Measurements from ENCODE around the gene RBM20. TPM values are rescaled to one million over a fixed set of nuclear protein-coding genes. Genes with fewer than 3 reads are reported as not detected.
"Not testable (repeated sequence)": the region's sequence is repeated elsewhere in the genome, so short reads cannot be mapped to it uniquely, and the experiment has no call there.

RBM20 gene
- total and polyA plus RNA-seq, 5 donors, result 34.3 to 92.0 (median 66.6) TPM

DNA sequence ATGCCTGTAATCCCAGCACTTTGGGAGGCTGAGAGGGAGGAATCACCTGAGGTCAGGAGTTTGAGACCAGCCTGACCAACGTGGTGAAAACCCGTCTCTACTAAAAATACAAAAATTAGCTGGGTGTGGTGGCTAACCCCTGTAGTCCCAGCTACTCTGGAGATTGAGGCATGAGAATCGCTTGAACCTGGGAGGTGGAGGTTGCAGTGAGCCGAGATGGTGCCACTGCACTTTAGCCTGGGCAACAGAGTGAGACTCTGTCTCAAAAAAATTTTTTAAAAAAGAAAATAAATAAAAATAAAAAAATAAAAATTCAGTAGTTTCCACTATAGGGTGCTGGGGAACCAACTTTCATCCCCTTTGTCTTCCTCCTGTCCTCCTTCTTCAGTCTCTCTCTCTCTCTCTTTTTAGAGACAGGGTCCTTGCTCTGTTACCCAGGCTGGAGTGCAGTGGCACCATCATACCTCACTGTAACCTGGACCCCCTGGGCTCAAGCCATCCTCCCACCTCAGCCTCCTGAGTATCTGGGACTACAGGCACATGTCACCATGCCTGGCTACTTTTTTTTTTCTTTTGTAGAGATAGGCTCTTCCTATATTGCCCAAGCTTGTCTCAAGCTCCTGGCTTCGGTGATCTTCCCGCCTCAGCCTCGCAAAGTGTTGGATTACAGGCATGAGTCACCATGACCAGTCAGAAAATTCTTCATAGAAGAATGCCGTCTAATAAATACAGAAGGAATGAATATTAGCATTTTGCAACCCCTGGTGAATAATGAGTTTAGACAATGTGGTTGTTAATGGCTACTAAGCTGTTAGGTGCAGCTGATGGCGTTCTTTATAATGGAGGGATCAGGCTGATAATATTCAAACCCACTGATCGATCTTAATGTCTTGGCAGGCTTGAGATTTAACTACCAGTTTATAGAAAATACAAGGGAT lies 20.6 kb downstream of the RBM20 start:
- H3K9me3 ChIP-seq (ENCODE audit: control insufficient read depth, low read length), result no peaks in the 10 kb centered on the region
- H3K27me3 ChIP-seq (ENCODE audit: control insufficient read depth, insufficient read depth), result no peaks in the 10 kb centered on the region
- no peak for ATAC-seq
- no peak overlapping the region for H3K4me3 ChIP-seq (ENCODE audit: low read length)
- peaks cover 4% of the 10 kb centered on the region for H3K4me1 ChIP-seq (ENCODE audit: control insufficient read depth, insufficient read depth, low read length)
- peak overlapping the region; percentile 80 for H3K27ac ChIP-seq (ENCODE audit: low read length)
- no peak for DNase-seq
- intact Hi-C loops (cut with DNase I), result no loop called here
- 63% methylated on average over 10 of the region's 10 CpGs for WGBS

DNA sequence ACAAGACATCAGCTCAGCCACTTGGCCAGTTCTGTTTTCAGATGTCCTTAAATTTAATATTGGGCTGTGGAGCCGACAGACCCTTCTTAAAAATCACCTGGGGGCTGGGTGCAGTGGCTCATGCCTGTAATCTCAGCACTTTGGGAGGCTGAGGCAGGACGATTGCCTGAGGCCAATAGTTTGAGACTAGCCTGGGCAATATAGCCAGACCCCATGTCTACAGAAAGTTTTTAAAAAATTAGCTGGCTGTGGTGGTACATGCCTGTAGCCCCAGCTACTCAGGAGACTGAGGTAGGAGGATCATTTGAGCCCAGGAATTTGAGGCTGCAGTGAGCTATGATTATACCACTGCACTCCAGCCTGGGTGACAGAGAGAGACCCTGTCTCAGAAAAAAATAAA lies 22.1 kb downstream of the RBM20 start:
- H3K27me3 ChIP-seq (ENCODE audit: control insufficient read depth, insufficient read depth); intact Hi-C loops (cut with DNase I); DNase-seq; H3K9me3 ChIP-seq (ENCODE audit: control insufficient read depth, low read length); H3K4me3 ChIP-seq (ENCODE audit: low read length); H3K4me1 ChIP-seq (ENCODE audit: control insufficient read depth, insufficient read depth, low read length); ATAC-seq: not testable (repeated sequence)
- peak overlapping the region; percentile 75 for H3K27ac ChIP-seq (ENCODE audit: low read length)
- 50% methylated on average over 2 of the region's 2 CpGs for WGBS

DNA sequence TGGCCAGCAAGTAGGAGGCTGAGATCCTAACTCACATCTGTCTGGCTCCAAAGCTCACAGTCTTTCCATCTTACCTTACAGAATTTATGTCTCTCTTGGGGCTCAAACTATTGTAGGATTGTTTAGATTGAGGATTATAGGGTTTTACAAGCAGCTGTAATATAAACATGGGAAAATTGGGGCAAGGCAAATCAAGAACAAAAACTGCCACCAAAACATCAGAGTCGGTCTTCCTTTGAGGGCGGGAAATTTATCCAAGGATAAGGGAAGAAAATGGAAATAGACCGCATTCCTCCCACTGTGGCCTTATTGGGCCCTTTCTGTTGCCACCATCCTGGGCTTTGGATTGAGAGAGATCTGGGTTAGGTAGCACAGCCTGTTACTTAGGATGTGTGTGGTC lies 22.5 kb downstream of the RBM20 start:
- 80% methylated on average over 3 of the region's 3 CpGs for WGBS
- intact Hi-C loops (cut with DNase I), result no loop called here
- Histone ChIP-seq H3K27ac (ENCODE audit: low read length) (peak overlapping the region; percentile 96), H3K4me3 (ENCODE audit: low read length) (no peak overlapping the region), H3K9me3 (ENCODE audit: control insufficient read depth, low read length) (no peaks in the 10 kb centered on the region), H3K27me3 (ENCODE audit: control insufficient read depth, insufficient read depth) (no peaks in the 10 kb centered on the region), H3K4me1 (ENCODE audit: control insufficient read depth, insufficient read depth, low read length) (peaks cover 4% of the 10 kb centered on the region)
- no peak for DNase-seq
- ATAC-seq, result no peak

DNA sequence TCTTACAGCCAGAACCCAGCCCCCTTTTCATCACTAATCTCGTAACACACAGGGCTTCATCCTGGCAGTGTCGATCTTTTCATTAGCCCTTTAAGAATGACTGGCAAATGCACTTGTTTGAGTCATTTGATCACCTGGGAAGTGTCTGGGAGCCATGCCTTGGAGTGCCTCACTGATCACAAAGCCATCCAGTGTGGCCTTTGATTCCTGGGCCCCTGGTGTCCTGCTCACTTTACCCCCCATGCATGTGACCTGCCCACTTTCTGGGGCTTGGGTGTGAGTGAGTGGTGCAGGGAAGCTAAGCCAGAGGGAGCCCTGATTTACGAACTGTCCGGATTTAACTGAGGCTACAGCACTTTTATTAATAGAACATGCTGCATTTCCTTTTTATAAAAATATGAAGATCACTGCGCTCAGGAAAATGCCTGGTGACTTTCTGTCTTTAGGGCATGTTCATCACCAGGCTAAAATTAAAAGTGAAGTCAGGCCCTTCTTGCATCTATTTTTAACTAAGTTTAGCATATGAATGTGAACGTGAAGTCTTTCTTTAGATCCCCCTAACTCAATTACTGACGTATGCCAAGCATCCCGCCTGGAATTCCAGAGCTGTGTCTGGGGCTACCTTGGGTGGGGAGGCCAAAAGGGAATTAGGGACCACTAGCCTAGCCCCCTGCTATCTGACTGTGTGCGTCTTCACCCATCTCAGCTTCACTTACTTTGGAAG lies 23.6 kb downstream of the RBM20 start:
- H3K4me3 ChIP-seq (ENCODE audit: low read length), result no peak overlapping the region
- WGBS, result 44% methylated on average over 9 of the region's 9 CpGs
- peak; percentile 15 to 23 for ATAC-seq

DNA sequence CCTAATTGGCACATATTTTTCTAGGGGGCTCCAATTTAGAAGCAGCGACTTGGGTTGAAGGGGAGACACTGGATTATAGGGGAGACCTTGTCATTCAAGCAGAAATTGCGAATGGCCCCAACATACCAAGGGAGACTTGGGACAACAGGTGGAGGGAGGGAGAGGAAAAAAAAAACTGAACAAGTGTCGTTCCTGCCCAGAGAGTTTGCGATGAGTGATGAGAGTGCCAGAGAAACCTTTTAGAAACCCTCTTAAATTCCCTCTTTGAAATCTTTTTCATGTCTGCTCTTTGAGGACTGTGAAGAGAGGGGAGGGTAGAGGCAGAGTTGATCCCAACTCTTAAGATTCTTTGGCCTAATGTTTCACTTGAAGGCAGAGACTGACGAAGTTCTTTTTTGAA lies 24.3 kb downstream of the RBM20 start:
- intact Hi-C loops (cut with DNase I), result no loop called here
- Histone ChIP-seq H3K4me3 (ENCODE audit: low read length) (no peak overlapping the region), H3K4me1 (ENCODE audit: control insufficient read depth, insufficient read depth, low read length) (peaks cover 4% of the 10 kb centered on the region), H3K27me3 (ENCODE audit: control insufficient read depth, insufficient read depth) (no peaks in the 10 kb centered on the region), H3K27ac (ENCODE audit: low read length) (peak overlapping the region; percentile 91), H3K9me3 (ENCODE audit: control insufficient read depth, low read length) (no peaks in the 10 kb centered on the region)
- ATAC-seq (no peak), DNase-seq (no peak)
- 61% methylated on average over 5 of the region's 5 CpGs for WGBS

More for the DNA sequence above, 23.6 kb downstream of the RBM20 start:
- H3K9me3 ChIP-seq (ENCODE audit: control insufficient read depth, low read length), result no peaks in the 10 kb centered on the region
- peaks cover 4% of the 10 kb centered on the region for H3K4me1 ChIP-seq (ENCODE audit: control insufficient read depth, insufficient read depth, low read length)
- DNase-seq, result no peak
- intact Hi-C loops (cut with DNase I), result no loop called here
- peak overlapping the region; percentile 96 for H3K27ac ChIP-seq (ENCODE audit: low read length)
- no peaks in the 10 kb centered on the region for H3K27me3 ChIP-seq (ENCODE audit: control insufficient read depth, insufficient read depth)

DNA sequence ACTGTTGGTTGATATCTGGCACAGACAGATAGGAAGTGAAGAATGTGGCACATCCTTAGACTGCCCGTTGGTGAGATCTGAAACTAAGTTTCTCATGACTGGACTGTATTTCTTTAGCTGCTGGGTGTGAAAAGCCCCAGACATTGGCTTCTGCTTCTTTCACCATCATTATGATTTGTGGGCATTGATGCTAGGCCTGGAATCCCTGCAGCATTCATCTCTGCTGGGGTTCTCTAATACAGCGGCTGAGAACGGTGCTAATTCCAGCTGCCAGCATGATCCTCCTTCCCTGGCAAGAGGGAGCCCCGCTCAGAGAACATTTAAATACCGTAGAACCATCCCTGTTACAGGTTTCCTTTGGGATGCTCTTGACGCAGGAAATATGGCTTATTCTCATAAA lies 26.2 kb downstream of the RBM20 start:
- 69% methylated on average over 6 of the region's 6 CpGs for WGBS
- H3K9me3 ChIP-seq (ENCODE audit: control insufficient read depth, low read length), result no peaks in the 10 kb centered on the region
- DNase-seq (no peak), ATAC-seq (no peak)
- peak overlapping the region; percentile 90 for H3K27ac ChIP-seq (ENCODE audit: low read length)
- H3K4me1 ChIP-seq (ENCODE audit: control insufficient read depth, insufficient read depth, low read length), result peaks cover 4% of the 10 kb centered on the region
- H3K27me3 ChIP-seq (ENCODE audit: control insufficient read depth, insufficient read depth), result no peaks in the 10 kb centered on the region
- no peak overlapping the region for H3K4me3 ChIP-seq (ENCODE audit: low read length)
- intact Hi-C loops (cut with DNase I), result no loop called here

DNA sequence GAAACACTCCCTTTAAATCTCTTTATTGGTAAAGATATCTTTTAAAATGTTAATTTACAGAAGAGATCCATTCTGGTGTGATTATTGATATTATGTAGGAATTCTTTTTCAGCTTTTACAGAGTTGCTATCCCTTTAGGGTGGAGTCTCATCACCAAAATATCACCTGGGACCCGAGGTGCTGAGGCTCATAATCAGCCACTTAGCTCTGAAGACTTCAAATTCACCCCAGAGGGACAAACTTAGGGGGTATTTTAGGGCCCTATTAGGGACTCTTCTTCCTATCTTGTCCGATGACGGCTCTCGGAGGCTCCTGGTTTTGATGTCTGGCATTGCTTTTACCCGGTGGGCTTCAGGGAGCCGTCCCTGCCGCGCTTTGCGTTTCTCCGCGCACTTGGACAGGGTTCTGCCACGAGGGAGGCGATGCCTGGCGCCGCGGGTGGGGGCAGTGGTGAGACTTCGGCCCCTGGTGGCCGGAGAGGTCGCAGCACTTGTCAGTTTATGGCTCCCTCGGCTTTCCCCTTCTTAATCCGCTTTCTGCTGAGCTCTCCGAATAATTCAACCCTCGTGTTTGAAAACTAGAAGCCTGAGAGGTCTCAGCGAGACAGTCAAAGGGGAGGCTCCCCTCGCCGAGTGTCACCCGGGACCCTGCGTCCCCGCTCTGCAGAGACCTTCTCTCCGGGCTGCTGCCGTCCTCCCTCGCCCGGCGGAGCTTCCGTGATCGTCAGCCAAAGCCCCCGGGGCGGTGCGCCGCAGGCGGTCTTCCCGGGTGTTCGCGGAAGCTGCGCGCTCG lies 27.8 kb downstream of the RBM20 start:
- intact Hi-C loops (cut with DNase I), result no loop called here
- DNase-seq, result peak; percentile 79 to 88 (median 88)
- peak overlapping the region; percentile 78 for H3K27ac ChIP-seq (ENCODE audit: low read length)
- no peaks in the 10 kb centered on the region for H3K27me3 ChIP-seq (ENCODE audit: control insufficient read depth, insufficient read depth)
- peaks cover 6% of the 10 kb centered on the region for H3K4me1 ChIP-seq (ENCODE audit: control insufficient read depth, insufficient read depth, low read length)
- no peaks in the 10 kb centered on the region for H3K9me3 ChIP-seq (ENCODE audit: control insufficient read depth, low read length)
- 1% methylated on average over 47 of the region's 47 CpGs for WGBS
- peak; percentile 90 to 95 for ATAC-seq
- peak overlapping the region; percentile 59 for H3K4me3 ChIP-seq (ENCODE audit: low read length)

DNA sequence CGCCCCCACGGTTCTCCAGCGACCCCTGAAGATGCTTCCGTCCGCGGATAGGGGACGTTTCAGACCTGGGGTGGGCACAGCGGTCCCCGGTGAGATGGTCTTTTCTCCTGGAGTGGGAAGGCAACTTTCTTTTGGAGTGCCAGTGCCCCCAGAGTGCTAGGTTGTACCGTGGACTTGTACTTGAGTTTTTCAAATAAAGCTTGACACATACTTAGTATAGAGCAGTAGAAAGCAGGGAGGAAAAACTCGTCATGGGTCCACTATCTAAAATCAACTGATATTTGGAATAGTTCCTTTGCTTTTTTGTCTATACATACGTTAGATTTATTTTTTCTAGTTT lies 28.4 kb downstream of the RBM20 start:
- H3K4me1 ChIP-seq (ENCODE audit: control insufficient read depth, insufficient read depth, low read length), result peaks cover 4% of the 10 kb centered on the region
- ATAC-seq (peak; percentile 32 to 53), DNase-seq (no peak)
- H3K9me3 ChIP-seq (ENCODE audit: control insufficient read depth, low read length), result no peaks in the 10 kb centered on the region
- intact Hi-C loops (cut with DNase I), result no loop called here
- peak overlapping the region; percentile 78 for H3K27ac ChIP-seq (ENCODE audit: low read length)
- H3K27me3 ChIP-seq (ENCODE audit: control insufficient read depth, insufficient read depth), result no peaks in the 10 kb centered on the region
- WGBS, result 5% methylated on average over 12 of the region's 12 CpGs
- peak overlapping the region; percentile 59 for H3K4me3 ChIP-seq (ENCODE audit: low read length)

DNA sequence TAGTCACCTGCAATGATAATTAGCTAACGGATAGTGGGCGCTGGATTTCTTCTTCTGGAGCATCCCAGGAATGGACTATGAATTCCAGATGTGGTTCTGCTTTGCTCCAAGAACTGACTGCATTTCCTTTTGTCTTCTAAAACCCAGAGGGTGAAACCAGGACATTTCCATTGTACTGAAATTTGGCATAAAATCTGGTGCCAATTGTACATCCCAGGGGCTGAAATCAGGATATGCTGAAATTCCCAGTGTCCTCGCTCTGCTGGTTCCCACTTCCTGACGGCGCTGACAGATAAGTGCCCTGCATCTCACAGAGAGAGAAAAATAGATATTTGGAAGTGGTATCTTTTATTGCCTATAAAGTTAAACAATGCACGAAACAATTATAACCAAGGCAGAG lies 31.9 kb downstream of the RBM20 start:
- Histone ChIP-seq H3K9me3 (ENCODE audit: control insufficient read depth, low read length) (no peaks in the 10 kb centered on the region), H3K27me3 (ENCODE audit: control insufficient read depth, insufficient read depth) (no peaks in the 10 kb centered on the region), H3K4me3 (ENCODE audit: low read length) (no peak overlapping the region), H3K4me1 (ENCODE audit: control insufficient read depth, insufficient read depth, low read length) (peaks cover 5% of the 10 kb centered on the region), H3K27ac (ENCODE audit: low read length) (no peak overlapping the region)
- ATAC-seq (no peak), DNase-seq (no peak)
- intact Hi-C loops (cut with DNase I), result no loop called here
- 35% methylated on average over 6 of the region's 6 CpGs for WGBS

DNA sequence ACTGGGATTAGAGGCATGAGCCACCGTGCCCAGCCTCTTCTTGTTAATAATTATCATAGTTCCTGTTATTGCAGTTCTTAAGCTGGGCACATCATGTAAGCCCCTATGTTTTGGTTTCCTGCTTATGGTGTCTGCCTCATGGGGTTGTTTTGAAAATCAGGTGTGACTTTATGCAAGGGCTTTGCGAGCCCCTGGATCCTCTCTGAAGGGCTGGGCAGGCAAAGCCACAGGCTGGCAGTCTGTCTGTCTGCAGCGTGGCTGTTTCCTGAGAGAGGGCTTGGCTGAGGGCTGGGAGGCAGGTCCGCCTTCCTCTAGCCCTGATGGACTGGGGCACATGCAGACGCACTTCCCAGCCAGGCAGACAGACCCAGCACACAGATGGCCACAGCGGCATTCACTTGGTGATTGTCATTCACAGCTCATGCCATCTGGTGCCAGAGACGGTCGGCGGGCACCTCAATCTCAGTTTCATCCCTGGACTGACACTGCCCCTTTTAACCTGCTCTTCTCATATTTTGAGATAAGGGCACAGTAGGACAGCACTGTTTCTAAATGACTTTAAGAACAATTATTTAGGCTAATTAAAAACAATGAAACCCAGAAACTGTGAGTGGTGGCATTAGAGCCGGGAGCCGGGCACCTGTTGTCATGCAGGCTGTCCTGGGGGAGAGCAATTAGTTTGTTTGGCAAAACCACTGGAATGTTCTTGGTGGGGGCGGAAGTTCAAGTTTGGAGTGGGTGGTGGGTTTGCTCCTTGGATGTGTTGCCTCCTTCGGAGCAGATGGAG lies 35.5 kb downstream of the RBM20 start:
- Histone ChIP-seq H3K4me1 (ENCODE audit: control insufficient read depth, insufficient read depth, low read length) (peaks cover 5% of the 10 kb centered on the region), H3K4me3 (ENCODE audit: low read length) (no peak overlapping the region), H3K27ac (ENCODE audit: low read length) (peak overlapping the region; percentile 82), H3K9me3 (ENCODE audit: control insufficient read depth, low read length) (no peaks in the 10 kb centered on the region), H3K27me3 (ENCODE audit: control insufficient read depth, insufficient read depth) (no peaks in the 10 kb centered on the region)
- intact Hi-C loops (cut with DNase I), result loop anchor here in 1 of 4 donors (5.0 kb wide), 1 partner anchor 67 kb away; no protein-coding TSS in a partner anchor
- ATAC-seq (peak; percentile 61 to 68), DNase-seq (peak; percentile 26 to 69 (median 59))
- WGBS, result 55% methylated on average over 13 of the region's 13 CpGs

Measured in right cardiac atrium (tissue), 5 donors.